Activated CD4-positive, CD25-positive, alpha-beta regulatory T cell treated with anti-CD3 and anti-CD28 coated beads, Interleukin-2, amount 50 U/mL, for 24 hours (primary cell): ENCODE results near the gene NAA80.
"Not testable (repeated sequence)": the region's sequence is repeated elsewhere in the genome, so short reads cannot be mapped to it uniquely, and the experiment has no call there.

ENCODE experiments used
- ATAC-seq, 2 donors: fragments of 150-1000 bp; cut with Tn5 transposase; one replicate each; pipeline ENCODE4 v1.10.0; 2021; ENCODE audit warnings: mild to moderate bottlenecking in 1 of 2, moderate library complexity in 1 of 2

The NAA80 gene

GRCh38 chr3:50312041-50312440 is 12.8 kb upstream of the NAA80 start:
- ATAC-seq = not testable (repeated sequence)

GRCh38 chr3:50304601-50305000 is 5.4 kb upstream of the NAA80 start:
- ATAC-seq = peak; percentile 65 to 72

- no peak for ATAC-seq
Observed at GRCh38 chr3:50303013-50303815, 4.0 kb upstream of the NAA80 start, which contains the start of gene HYAL1. HYAL1 (minus strand) TSS chr3:50303574; CDS start chr3:50302956, 618 bp downstream.

GRCh38 chr3:50302095-50303012 is 3.1 kb upstream of the NAA80 start:
- ATAC-seq = no peak

- no peak for ATAC-seq
Observed at GRCh38 chr3:50300681-50301254, 1.6 kb upstream of the NAA80 start.

- no peak for ATAC-seq
Observed at GRCh38 chr3:50299929-50300680, 900 bp upstream of the NAA80 start.

- no peak for ATAC-seq
Observed at GRCh38 chr3:50299638-50299928, 378 bp upstream of the NAA80 start.

- ATAC-seq = no peak
Observed at GRCh38 chr3:50297896-50298725, 1.1 kb downstream of the NAA80 start.

GRCh38 chr3:50297384-50297775 is 1.8 kb downstream of the NAA80 start:
- no peak for ATAC-seq

GRCh38 chr3:50296721-50297383 is 2.4 kb downstream of the NAA80 start:
- ATAC-seq = no peak

- no peak for ATAC-seq
Observed at GRCh38 chr3:50295553-50296431, 3.4 kb downstream of the NAA80 start.

- ATAC-seq = no peak
Observed at GRCh38 chr3:50294492-50295403, 4.5 kb downstream of the NAA80 start.

GRCh38 chr3:50294089-50294488 is 5.1 kb downstream of the NAA80 start:
- no peak for ATAC-seq

GRCh38 chr3:50293079-50293801 is 6.0 kb downstream of the NAA80 start:
- ATAC-seq = no peak

- ATAC-seq = peak; percentile 97 to 99
Observed at GRCh38 chr3:50292159-50293078, 6.8 kb downstream of the NAA80 start, which contains the start of gene IFRD2. IFRD2 (minus strand) TSS chr3:50292429; CDS start chr3:50292274, 155 bp downstream.

GRCh38 chr3:50290161-50290641 is 9.0 kb downstream of the NAA80 start:
- no peak for ATAC-seq

GRCh38 chr3:50289130-50289529 is 10.1 kb downstream of the NAA80 start:
- no peak for ATAC-seq
